ENCODE measurements around the gene TACC3. TPM values are rescaled to one million over a fixed set of nuclear protein-coding genes. Genes with fewer than 3 reads are reported as not detected.

Gene TACC3
- polyA plus RNA-seq, 3 donors from 2014 or later: 5.0 to 11.9 (median 7.3) TPM

DNA sequence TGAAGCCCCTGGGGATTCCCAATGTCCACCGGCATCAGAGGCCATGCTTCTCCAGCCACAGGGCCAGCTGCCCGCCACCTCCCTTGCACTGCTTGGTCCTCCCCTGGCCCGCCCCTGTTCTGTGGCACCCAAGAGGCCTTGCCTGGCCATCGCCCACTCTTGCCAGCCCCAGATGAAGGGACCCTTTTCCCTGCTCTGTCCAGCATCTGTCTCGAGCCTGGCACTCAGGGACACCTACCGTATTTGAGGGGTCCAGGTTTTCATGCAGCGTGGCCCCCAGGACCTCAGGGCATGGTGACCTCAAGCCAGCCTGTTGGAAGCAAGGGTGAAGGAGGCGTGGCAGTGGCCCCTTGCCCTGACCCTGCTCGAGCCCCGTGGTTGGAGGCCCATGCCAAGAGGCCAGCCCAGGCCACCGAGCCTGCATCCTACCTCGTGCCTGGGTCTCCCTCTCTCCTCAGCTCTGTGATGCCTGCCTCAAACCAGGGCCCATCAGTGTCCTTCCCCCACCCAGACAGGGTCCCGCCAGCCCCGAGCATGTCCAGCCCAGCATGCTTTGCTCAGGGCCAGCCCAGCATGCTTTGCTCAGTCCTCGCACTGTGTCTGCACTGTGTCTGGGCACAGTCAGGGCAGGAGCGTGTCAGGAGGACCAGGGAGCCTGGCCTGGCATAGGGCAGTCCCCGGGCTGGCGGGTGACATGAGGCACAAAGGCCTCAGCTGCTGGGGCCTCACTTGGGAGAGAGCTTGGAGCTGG, 57.5 kb downstream of the TACC3 start:
- H3K36me3 Mint-ChIP-seq: no peaks in the 10 kb centered on the region
- H3K9me3 Mint-ChIP-seq: no peaks in the 10 kb centered on the region
- H3K4me3 Mint-ChIP-seq: no peak overlapping the region
- H3K4me1 Mint-ChIP-seq: no peaks in the 10 kb centered on the region
- H3K27ac Mint-ChIP-seq: no peak overlapping the region
- DNase-seq: no peak
- H3K27me3 Mint-ChIP-seq (ENCODE audit: low read depth in 3 of 3): no peaks in the 10 kb centered on the region

GRCh38 chr4:1779588-1780382, 58.5 kb downstream of the TACC3 start:
- no peak for DNase-seq
- no peaks in the 10 kb centered on the region for H3K9me3 Mint-ChIP-seq
- no peaks in the 10 kb centered on the region for H3K27me3 Mint-ChIP-seq (ENCODE audit: low read depth in 3 of 3)
- H3K27ac Mint-ChIP-seq: no peak overlapping the region
- no peaks in the 10 kb centered on the region for H3K4me1 Mint-ChIP-seq
- H3K36me3 Mint-ChIP-seq: no peaks in the 10 kb centered on the region
- no peak overlapping the region for H3K4me3 Mint-ChIP-seq

GRCh38 chr4:1780435-1780834, 59.1 kb downstream of the TACC3 start:
- Mint-ChIP-seq H3K4me1 (no peaks in the 10 kb centered on the region), H3K27me3 (ENCODE audit: low read depth in 3 of 3) (no peaks in the 10 kb centered on the region), H3K4me3 (no peak overlapping the region), H3K27ac (no peak overlapping the region), H3K9me3 (no peaks in the 10 kb centered on the region), H3K36me3 (no peaks in the 10 kb centered on the region)
- DNase-seq: no peak

DNA sequence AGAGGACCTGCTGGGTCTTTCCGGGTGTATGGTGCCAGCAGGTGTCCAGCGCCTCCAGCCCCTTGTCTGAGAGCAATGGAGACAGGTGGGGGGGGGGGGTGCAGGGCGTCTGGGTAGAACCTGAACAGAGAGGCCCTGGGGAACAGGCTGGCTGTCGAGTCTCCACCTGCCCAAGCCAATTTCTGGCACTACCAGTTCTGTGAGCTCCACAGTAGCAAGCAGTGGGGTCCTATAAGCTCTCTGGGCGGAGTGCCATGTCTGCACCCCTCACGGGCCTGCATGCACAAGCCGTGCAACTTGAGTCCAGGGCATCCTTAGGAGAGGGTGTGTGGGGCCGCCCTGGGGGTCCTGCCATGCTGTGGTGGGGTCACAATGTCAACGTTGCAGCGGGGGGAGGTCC, 61.7 kb downstream of the TACC3 start:
- no peak for DNase-seq
- no peaks in the 10 kb centered on the region for H3K9me3 Mint-ChIP-seq
- no peak overlapping the region for H3K4me3 Mint-ChIP-seq
- no peaks in the 10 kb centered on the region for H3K4me1 Mint-ChIP-seq
- H3K27ac Mint-ChIP-seq: no peak overlapping the region
- H3K36me3 Mint-ChIP-seq: no peaks in the 10 kb centered on the region
- no peaks in the 10 kb centered on the region for H3K27me3 Mint-ChIP-seq (ENCODE audit: low read depth in 3 of 3)

DNA sequence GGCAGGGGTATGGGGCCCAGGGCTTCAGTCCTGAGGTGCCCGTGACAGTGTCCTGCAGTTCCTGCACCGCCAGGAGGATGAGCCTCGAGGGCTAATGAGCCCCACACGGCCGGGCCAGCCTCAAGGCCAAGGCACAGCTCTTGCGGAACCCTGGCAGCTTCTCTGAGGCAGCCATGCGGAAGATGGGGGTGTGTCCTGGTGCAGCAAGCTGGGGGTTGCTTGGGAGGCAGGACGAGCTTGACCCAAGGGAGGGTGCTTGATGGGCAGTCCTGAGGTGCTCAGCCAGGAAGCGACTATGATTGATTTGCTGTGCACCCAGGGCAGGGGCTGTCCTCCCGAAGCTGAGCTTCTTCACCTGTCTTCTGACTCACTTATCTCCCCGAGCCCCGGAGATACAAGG, 62.6 kb downstream of the TACC3 start:
- Mint-ChIP-seq H3K27ac (no peak overlapping the region), H3K36me3 (no peaks in the 10 kb centered on the region), H3K4me1 (no peaks in the 10 kb centered on the region), H3K9me3 (no peaks in the 10 kb centered on the region), H3K4me3 (no peak overlapping the region), H3K27me3 (ENCODE audit: low read depth in 3 of 3) (no peaks in the 10 kb centered on the region)
- DNase-seq: no peak

GRCh38 chr4:1784395-1784788, 63.1 kb downstream of the TACC3 start:
- H3K9me3 Mint-ChIP-seq: no peaks in the 10 kb centered on the region
- no peaks in the 10 kb centered on the region for H3K36me3 Mint-ChIP-seq
- DNase-seq: no peak
- H3K27ac Mint-ChIP-seq: no peak overlapping the region
- no peaks in the 10 kb centered on the region for H3K4me1 Mint-ChIP-seq
- H3K4me3 Mint-ChIP-seq: no peak overlapping the region
- no peaks in the 10 kb centered on the region for H3K27me3 Mint-ChIP-seq (ENCODE audit: low read depth in 3 of 3)

- H3K27ac Mint-ChIP-seq: no peak overlapping the region
Measured at GRCh38 chr4:1784789-1785591, 63.7 kb downstream of the TACC3 start.

DNA sequence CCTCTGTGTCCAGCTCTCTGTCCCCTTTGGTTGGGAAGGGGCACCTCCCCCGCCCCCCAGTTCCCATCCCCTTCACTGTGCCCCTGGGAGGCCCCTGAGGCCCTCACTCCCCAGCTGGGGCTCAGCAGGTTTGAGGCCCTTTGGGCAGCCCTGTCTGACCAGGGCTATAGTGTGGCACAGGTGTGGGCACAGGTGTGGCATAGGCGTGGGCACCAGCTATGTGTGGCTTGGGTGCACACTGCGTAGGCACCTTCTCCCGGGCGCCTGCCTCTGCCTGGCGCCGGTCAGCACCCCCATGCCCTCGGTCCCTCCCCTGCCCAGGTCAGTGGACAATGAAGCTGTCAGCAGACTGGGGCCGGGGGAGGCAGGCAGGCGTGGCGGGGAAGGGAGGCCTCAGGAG, 64.3 kb downstream of the TACC3 start:
- DNase-seq: no peak
- Mint-ChIP-seq H3K36me3 (no peaks in the 10 kb centered on the region), H3K4me1 (no peaks in the 10 kb centered on the region), H3K4me3 (no peak overlapping the region), H3K27ac (no peak overlapping the region), H3K27me3 (ENCODE audit: low read depth in 3 of 3) (no peaks in the 10 kb centered on the region), H3K9me3 (no peaks in the 10 kb centered on the region)

More at GRCh38 chr4:1784789-1785591, 63.7 kb downstream of the TACC3 start:
- DNase-seq: no peak
- Mint-ChIP-seq H3K4me3 (no peak overlapping the region), H3K27me3 (ENCODE audit: low read depth in 3 of 3) (no peaks in the 10 kb centered on the region), H3K4me1 (no peaks in the 10 kb centered on the region), H3K9me3 (no peaks in the 10 kb centered on the region), H3K36me3 (no peaks in the 10 kb centered on the region)

- no peak for DNase-seq
- H3K27ac Mint-ChIP-seq: no peak overlapping the region
- no peaks in the 10 kb centered on the region for H3K36me3 Mint-ChIP-seq
- no peaks in the 10 kb centered on the region for H3K9me3 Mint-ChIP-seq
- peaks cover 0 to 5% (median 4%) of the 10 kb centered on the region in 3 donors for H3K27me3 Mint-ChIP-seq (ENCODE audit: low read depth in 3 of 3)
- no peaks in the 10 kb centered on the region for H3K4me1 Mint-ChIP-seq
- H3K4me3 Mint-ChIP-seq: no peak overlapping the region
Measured at GRCh38 chr4:1786544-1787362, 65.4 kb downstream of the TACC3 start.

- Mint-ChIP-seq H3K27ac (no peak overlapping the region), H3K36me3 (no peaks in the 10 kb centered on the region), H3K4me3 (no peak overlapping the region), H3K4me1 (no peaks in the 10 kb centered on the region), H3K9me3 (no peaks in the 10 kb centered on the region), H3K27me3 (ENCODE audit: low read depth in 3 of 3) (peaks cover 0 to 6% (median 5%) of the 10 kb centered on the region in 3 donors)
- DNase-seq: no peak
Measured at GRCh38 chr4:1787411-1788077, 66.2 kb downstream of the TACC3 start.

DNA sequence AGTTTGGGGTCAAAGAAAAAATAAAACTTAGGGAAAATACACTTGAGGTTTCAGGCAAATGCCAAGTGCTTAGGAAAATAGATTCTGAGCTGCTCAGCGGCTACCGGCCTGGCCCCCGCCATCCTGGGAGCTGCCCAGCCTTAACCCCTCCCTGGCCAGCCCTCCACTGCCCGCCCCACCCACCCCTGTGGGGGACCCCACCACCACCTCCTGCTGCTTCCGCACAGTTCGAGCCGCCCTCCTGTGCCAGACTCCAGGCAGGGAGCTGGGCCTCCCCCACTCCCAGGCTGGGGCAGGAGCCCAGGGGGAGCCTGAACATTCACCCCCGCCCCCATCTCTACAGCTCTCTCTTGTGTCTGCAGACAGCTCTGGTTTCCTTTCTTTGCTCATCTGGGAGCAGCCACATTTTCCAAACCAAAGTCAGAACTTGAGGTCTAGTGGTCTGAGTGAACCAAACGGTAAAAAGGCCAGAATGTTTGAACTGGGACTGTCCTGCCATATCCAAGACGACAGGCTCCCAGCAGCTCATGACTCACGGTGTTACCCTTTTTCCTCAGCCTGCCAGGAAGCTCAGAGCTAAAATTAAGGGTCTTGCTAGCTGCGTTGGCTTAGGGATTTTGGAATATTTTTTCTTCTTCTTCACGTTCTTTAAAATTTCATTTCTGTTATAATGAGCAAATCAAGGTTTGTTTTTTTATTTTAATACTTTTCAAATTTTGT, 67.1 kb downstream of the TACC3 start:
- Mint-ChIP-seq H3K27ac (no peak overlapping the region), H3K27me3 (ENCODE audit: low read depth in 3 of 3) (peaks cover 0 to 6% (median 5%) of the 10 kb centered on the region in 3 donors), H3K9me3 (no peaks in the 10 kb centered on the region), H3K36me3 (no peaks in the 10 kb centered on the region), H3K4me1 (no peaks in the 10 kb centered on the region), H3K4me3 (no peak overlapping the region)
- no peak for DNase-seq

- no peaks in the 10 kb centered on the region for H3K9me3 Mint-ChIP-seq
- DNase-seq: no peak
- H3K4me1 Mint-ChIP-seq: no peaks in the 10 kb centered on the region
- peaks cover 0 to 6% (median 5%) of the 10 kb centered on the region in 3 donors for H3K27me3 Mint-ChIP-seq (ENCODE audit: low read depth in 3 of 3)
- no peaks in the 10 kb centered on the region for H3K36me3 Mint-ChIP-seq
- H3K27ac Mint-ChIP-seq: no peak overlapping the region
- H3K4me3 Mint-ChIP-seq: no peak overlapping the region
Measured at GRCh38 chr4:1789552-1789951, 68.2 kb downstream of the TACC3 start.

All from immature natural killer cell (primary cell).